ENCODE measurements around the gene RREB1.

DNA sequence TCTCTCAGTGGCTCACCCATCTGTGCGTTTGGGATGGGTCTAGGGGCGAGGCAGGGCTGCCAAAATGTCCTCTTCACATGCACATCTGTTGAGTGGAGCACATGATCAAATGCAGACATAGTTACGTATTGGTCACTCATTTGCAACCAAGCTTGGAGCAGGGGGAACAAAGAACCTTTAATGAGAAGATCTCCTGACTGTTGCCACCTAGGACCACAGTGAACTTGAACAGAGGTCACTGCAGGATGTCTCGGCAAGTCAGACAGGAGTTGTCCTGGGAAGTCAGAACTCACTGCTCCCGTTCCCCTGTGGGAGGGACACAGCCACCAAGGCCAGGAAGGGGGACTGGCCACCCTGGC, 131.8 kb downstream of the RREB1 start:
- no peak for TF ChIP-seq CTCF (IDR thresholded peaks at IDR 0.05)
- no peak for TF ChIP-seq POLR2A (IDR thresholded peaks at IDR 0.05)

Data from lower leg skin (tissue), 3 donors.